Measurements from ENCODE around the gene IL17D.
"Not testable (repeated sequence)": the region's sequence is repeated elsewhere in the genome, so short reads cannot be mapped to it uniquely, and the experiment has no call there.

The IL17D gene

GRCh38 chr13:20729633-20730585 lies 26.4 kb downstream of the IL17D start:
- POLR2A ChIA-PET: no interaction called here
- DNase-seq (ENCODE audit: extremely low spot score): peak; percentile 8
- no peak for TF ChIP-seq CTCF (IDR thresholded peaks at IDR 0.05; ENCODE audit: control extremely low read depth, extremely low read depth, low read depth, missing control alignments)

GRCh38 chr13:20738616-20739015 lies 35.1 kb downstream of the IL17D start:
- CTCF ChIA-PET: interaction anchor here (0.8 kb wide), 1 partner anchor 10 kb away, joined by 3 read pairs; no protein-coding TSS in a partner anchor
- no peak for TF ChIP-seq CTCF (IDR thresholded peaks at IDR 0.05; ENCODE audit: control extremely low read depth, extremely low read depth, low read depth, missing control alignments)
- DNase-seq (ENCODE audit: extremely low spot score): no peak
- POLR2A ChIA-PET: no interaction called here

More at GRCh38 chr13:20729633-20730585, 26.4 kb downstream of the IL17D start:
- CTCF ChIA-PET: no interaction called here

GRCh38 chr13:20740021-20740420 lies 36.5 kb downstream of the IL17D start:
- no peak for TF ChIP-seq CTCF (IDR thresholded peaks at IDR 0.05; ENCODE audit: control extremely low read depth, extremely low read depth, low read depth, missing control alignments)
- POLR2A ChIA-PET: no interaction called here
- no peak for DNase-seq (ENCODE audit: extremely low spot score)
- CTCF ChIA-PET: interaction anchor here (0.9 kb wide), 1 partner anchor 10 kb away, joined by 3 read pairs; no protein-coding TSS in a partner anchor

GRCh38 chr13:20743830-20744404 lies 40.4 kb downstream of the IL17D start:
- DNase-seq (ENCODE audit: extremely low spot score); POLR2A ChIA-PET; CTCF ChIA-PET: not testable (repeated sequence)

- TF ChIP-seq CTCF (IDR thresholded peaks at IDR 0.05; ENCODE audit: control extremely low read depth, extremely low read depth, low read depth, missing control alignments): no peak
- CTCF ChIA-PET: interaction anchor here (0.8 to 1.8 kb wide), 3 partner anchors 9 to 35 kb away, joined by 3 to 5 read pairs (median 4); no protein-coding TSS in a partner anchor
- POLR2A ChIA-PET: no interaction called here
- DNase-seq (ENCODE audit: extremely low spot score): no peak
Measured at GRCh38 chr13:20749377-20749776, 45.9 kb downstream of the IL17D start.

- TF ChIP-seq CTCF (IDR thresholded peaks at IDR 0.05; ENCODE audit: control extremely low read depth, extremely low read depth, low read depth, missing control alignments): no peak
- no peak for DNase-seq (ENCODE audit: extremely low spot score)
- ChIA-PET POLR2A (no interaction called here), CTCF (no interaction called here)
Measured at GRCh38 chr13:20754009-20754408, 50.5 kb downstream of the IL17D start.

- ChIA-PET CTCF (no interaction called here), POLR2A (no interaction called here)
- no peak for DNase-seq (ENCODE audit: extremely low spot score)
- no peak for TF ChIP-seq CTCF (IDR thresholded peaks at IDR 0.05; ENCODE audit: control extremely low read depth, extremely low read depth, low read depth, missing control alignments)
Measured at GRCh38 chr13:20760872-20761271, 57.4 kb downstream of the IL17D start.

All from GM10248 (cell line).